ENCODE results near the gene PNMA1.

Gene PNMA1

GRCh38 chr14:73732006-73732405 lies 17.8 kb upstream of the PNMA1 start:
- no peak for DNase-seq

- DNase-seq = no peak
Observed at GRCh38 chr14:73731111-73731510, 16.9 kb upstream of the PNMA1 start.

- no peak for DNase-seq
Observed at GRCh38 chr14:73729556-73730265, 15.5 kb upstream of the PNMA1 start.

- peak; percentile 66 for DNase-seq
Observed at GRCh38 chr14:73728717-73729330, 14.6 kb upstream of the PNMA1 start.

- no peak for DNase-seq
Observed at GRCh38 chr14:73727166-73727565, 13.0 kb upstream of the PNMA1 start.

- peak; percentile 66 for DNase-seq
Observed at GRCh38 chr14:73726025-73726961, 12.1 kb upstream of the PNMA1 start.

GRCh38 chr14:73725116-73726024 lies 11.2 kb upstream of the PNMA1 start:
- peak; percentile 85 for DNase-seq

GRCh38 chr14:73724696-73725095 lies 10.5 kb upstream of the PNMA1 start:
- no peak for DNase-seq

GRCh38 chr14:73723797-73724661 lies 9.8 kb upstream of the PNMA1 start:
- peak; percentile 96 for DNase-seq

GRCh38 chr14:73723406-73723796 lies 9.2 kb upstream of the PNMA1 start:
- DNase-seq = peak; percentile 39

GRCh38 chr14:73722581-73722980 lies 8.4 kb upstream of the PNMA1 start:
- no peak for DNase-seq

GRCh38 chr14:73721101-73721821 lies 7.1 kb upstream of the PNMA1 start:
- DNase-seq = no peak

GRCh38 chr14:73720636-73721035 lies 6.5 kb upstream of the PNMA1 start:
- DNase-seq = no peak

GRCh38 chr14:73719791-73720190 lies 5.6 kb upstream of the PNMA1 start:
- DNase-seq = no peak

- DNase-seq = no peak
Observed at GRCh38 chr14:73719361-73719760, 5.2 kb upstream of the PNMA1 start.

GRCh38 chr14:73718418-73719251 lies 4.5 kb upstream of the PNMA1 start:
- DNase-seq = no peak

- no peak for DNase-seq
Observed at GRCh38 chr14:73717711-73718417, 3.7 kb upstream of the PNMA1 start.

GRCh38 chr14:73717266-73717665 lies 3.1 kb upstream of the PNMA1 start:
- no peak for DNase-seq

GRCh38 chr14:73715707-73716106 lies 1.5 kb upstream of the PNMA1 start:
- no peak for DNase-seq
